GM12874 (cell line): ENCODE measurements around the gene SLC22A5.

Experiments used
- TF ChIP-seq, protein P1 (sequence below): IDR thresholded peaks from 2 replicates; pipeline ENCODE4 v1.5.1; 2011; ENCODE audit warnings: low read depth, mild to moderate bottlenecking, control low read depth, low read length, moderate library complexity; ENCODE audit not compliant: insufficient read depth

The SLC22A5 gene

DNA sequence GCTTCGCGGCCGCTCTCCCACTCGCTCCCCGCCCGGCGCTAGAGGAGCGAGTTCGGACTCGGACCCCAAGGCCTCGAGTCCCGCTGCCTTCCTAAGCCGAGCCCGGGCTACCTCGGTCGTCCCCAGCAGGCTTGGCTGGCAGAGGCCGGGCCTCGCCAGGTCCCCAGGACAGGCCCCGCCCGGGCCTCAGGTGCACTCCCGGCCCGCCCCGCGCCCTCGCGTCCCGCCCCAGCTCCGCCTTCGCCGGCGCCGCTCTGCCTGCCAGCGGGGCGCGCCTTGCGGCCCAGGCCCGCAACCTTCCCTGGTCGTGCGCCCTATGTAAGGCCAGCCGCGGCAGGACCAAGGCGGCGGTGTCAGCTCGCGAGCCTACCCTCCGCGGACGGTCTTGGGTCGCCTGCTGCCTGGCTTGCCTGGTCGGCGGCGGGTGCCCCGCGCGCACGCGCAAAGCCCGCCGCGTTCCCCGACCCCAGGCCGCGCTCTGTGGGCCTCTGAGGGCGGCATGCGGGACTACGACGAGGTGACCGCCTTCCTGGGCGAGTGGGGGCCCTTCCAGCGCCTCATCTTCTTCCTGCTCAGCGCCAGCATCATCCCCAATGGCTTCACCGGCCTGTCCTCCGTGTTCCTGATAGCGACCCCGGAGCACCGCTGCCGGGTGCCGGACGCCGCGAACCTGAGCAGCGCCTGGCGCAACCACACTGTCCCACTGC, at the start of gene SLC22A5:
Gene SLC22A5, plus strand, starts transcription at position 237 of the 707 bp plus-strand sequence. Its CDS starts 263 bp downstream, at position 500.
- TF ChIP-seq, protein P1, sequence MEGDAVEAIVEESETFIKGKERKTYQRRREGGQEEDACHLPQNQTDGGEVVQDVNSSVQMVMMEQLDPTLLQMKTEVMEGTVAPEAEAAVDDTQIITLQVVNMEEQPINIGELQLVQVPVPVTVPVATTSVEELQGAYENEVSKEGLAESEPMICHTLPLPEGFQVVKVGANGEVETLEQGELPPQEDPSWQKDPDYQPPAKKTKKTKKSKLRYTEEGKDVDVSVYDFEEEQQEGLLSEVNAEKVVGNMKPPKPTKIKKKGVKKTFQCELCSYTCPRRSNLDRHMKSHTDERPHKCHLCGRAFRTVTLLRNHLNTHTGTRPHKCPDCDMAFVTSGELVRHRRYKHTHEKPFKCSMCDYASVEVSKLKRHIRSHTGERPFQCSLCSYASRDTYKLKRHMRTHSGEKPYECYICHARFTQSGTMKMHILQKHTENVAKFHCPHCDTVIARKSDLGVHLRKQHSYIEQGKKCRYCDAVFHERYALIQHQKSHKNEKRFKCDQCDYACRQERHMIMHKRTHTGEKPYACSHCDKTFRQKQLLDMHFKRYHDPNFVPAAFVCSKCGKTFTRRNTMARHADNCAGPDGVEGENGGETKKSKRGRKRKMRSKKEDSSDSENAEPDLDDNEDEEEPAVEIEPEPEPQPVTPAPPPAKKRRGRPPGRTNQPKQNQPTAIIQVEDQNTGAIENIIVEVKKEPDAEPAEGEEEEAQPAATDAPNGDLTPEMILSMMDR, result no peak

DNA sequence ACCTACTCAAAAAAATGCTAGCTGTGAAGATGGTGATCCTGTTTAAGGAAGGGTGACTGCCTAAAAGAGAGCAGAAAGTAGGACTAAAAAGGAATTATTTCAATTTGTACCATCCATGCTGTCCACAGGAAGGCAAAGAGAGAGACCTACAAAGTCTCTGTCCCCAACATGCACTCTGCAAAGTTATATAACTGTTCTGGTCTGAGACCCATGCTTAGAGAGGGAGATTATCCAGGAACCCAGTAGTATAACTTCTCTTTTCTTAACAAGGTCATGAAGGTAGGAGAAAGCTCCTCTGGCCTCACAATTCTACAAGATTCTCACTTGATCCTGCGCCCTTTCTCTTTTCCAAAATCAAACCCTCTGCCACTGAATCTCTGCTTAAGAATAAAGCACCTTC, 49.5 kb upstream of the SLC22A5 start:
- TF ChIP-seq, protein P1, result no peak

- TF ChIP-seq, protein P1, result no peak
Observed at GRCh38 chr5:132321109-132321721, 48.3 kb upstream of the SLC22A5 start.

DNA sequence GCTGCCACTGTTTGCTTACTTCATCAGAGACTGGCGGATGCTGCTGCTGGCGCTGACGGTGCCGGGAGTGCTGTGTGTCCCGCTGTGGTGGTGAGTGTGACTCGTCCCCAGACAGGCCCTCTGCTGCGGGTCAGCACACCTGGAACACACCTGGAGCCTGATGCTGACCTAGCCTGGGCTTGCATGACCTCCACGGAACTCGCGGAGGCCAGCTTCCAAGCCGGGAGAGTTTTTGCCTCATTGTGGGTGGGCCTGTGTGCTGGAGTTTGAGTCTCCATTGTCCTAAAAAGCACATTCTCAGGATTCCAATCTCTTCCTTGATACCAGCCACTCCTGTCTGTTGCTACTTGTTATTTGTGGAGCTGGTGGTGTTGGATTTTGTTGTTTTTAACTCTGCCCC, 47.2 kb upstream of the SLC22A5 start:
- TF ChIP-seq, protein P1, result no peak

DNA sequence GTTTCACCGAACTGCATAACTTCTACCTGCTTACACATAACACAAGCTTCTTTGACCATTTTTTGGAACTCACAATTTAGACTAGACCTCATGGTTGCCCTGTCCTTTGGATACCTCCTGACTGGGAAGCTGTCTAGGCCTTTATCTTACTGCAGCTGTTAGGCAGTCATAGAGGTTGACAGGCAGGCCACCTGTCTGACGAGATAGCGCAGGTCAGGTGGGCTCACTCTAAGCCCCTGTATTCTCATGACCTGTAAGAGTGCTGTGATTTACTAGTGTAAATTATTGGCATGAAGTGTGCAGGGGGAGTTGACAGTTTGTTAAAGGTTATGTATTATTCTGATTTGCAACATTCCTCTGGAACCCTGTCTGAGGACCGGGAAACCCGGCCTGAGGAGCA, 46.3 kb upstream of the SLC22A5 start:
- TF ChIP-seq, protein P1, result no peak

- TF ChIP-seq, protein P1, result no peak
Observed at GRCh38 chr5:132325691-132326090, 43.8 kb upstream of the SLC22A5 start.

- TF ChIP-seq, protein P1, result no peak
Observed at GRCh38 chr5:132327252-132327955, 42.1 kb upstream of the SLC22A5 start.
